ENCODE data around the gene MRPS22.

Gene MRPS22

GRCh38 chr3:139355891-139356290, 12.1 kb downstream of the MRPS22 start:
- no peak for TF ChIP-seq CTCF (conservative IDR thresholded peaks at IDR 0.05)
- H3K27ac ChIP-seq, result no peak overlapping the region

- no peak overlapping the region for H3K27ac ChIP-seq
- TF ChIP-seq CTCF (conservative IDR thresholded peaks at IDR 0.05), result no peak
Measured at GRCh38 chr3:139357899-139358298, 14.1 kb downstream of the MRPS22 start.

- no peak for TF ChIP-seq CTCF (conservative IDR thresholded peaks at IDR 0.05)
- H3K27ac ChIP-seq, result no peak overlapping the region; the same call in 1 of the 2 replicates
Measured at GRCh38 chr3:139358841-139359562, 15.2 kb downstream of the MRPS22 start.

GRCh38 chr3:139361276-139361675, 17.5 kb downstream of the MRPS22 start:
- H3K27ac ChIP-seq, result no peak overlapping the region
- no peak for TF ChIP-seq CTCF (conservative IDR thresholded peaks at IDR 0.05)

GRCh38 chr3:139364549-139364948, 20.7 kb downstream of the MRPS22 start:
- no peak for TF ChIP-seq CTCF (conservative IDR thresholded peaks at IDR 0.05)
- no peak overlapping the region for H3K27ac ChIP-seq

GRCh38 chr3:139374099-139374498, 30.3 kb downstream of the MRPS22 start:
- TF ChIP-seq CTCF (conservative IDR thresholded peaks at IDR 0.05), result no peak

GRCh38 chr3:139377378-139377777, 33.6 kb downstream of the MRPS22 start:
- H3K27ac ChIP-seq, result no peak overlapping the region
- TF ChIP-seq CTCF (conservative IDR thresholded peaks at IDR 0.05), result no peak

More at GRCh38 chr3:139374099-139374498, 30.3 kb downstream of the MRPS22 start:
- no peak overlapping the region for H3K27ac ChIP-seq

Measured in VCaP (cell line).